Endothelial cell of umbilical vein (primary cell): ENCODE results near the gene VDR. TPM values are rescaled to one million over a fixed set of nuclear protein-coding genes. Genes with fewer than 3 reads are reported as not detected.

Source experiments
- BruUV-seq: library from RNA; stranded (reverse); fragments of 400-500 nt; replicated peaks from 2 replicates; lab custom pipeline; 2021; lab: Mats Ljungman, UMichigan
- CTCF ChIA-PET: fragments of 300-600, 350-600 bp; sonication (Branson Sonifier 250); formaldehyde crosslinking; loops from one replicate; lab custom pipeline; 2021; ENCODE audit warnings: antibody characterized with exemption, inconsistent platforms; lab: Charles Lee
- POLR2A ChIA-PET: fragments of 300-600, 350-600 bp; sonication (Branson Sonifier 250); formaldehyde crosslinking; loops from one replicate; lab custom pipeline; 2021; ENCODE audit warnings: antibody characterized with exemption, inconsistent platforms; lab: Charles Lee
- DNase-seq: peaks from one replicate; pipeline ENCODE4 v3.0.0-alpha.2; 2011; ENCODE audit warnings: low read depth, low spot score
- FAIRE-seq: peaks from 2 replicates; lab custom pipeline; 2011; peaks lifted over from hg19 to GRCh38; lab: Jason Lieb, UNC
- H2AFZ ChIP-seq: 2 replicates; pipeline ENCODE4 v1.6.0; 2012; ENCODE audit warnings: low read depth, low read length, control low read depth, inconsistent platforms
- H3K27ac ChIP-seq: 2 replicates; pipeline ENCODE4 v1.5.1; 2011; ENCODE audit warnings: low read depth, mild to moderate bottlenecking, control low read depth, low read length, moderate library complexity; ENCODE audit not compliant: insufficient read depth
- H3K27me3 ChIP-seq, 2 experiments: 2 replicates each; pipeline versions ENCODE4 v1.6.0 to v1.6.1; 2011; ENCODE audit warnings: low read length in 2 of 2, mixed read lengths in 1 of 2; ENCODE audit not compliant: control insufficient read depth in 2 of 2, insufficient read depth in 2 of 2
- H3K36me3 ChIP-seq, 2 experiments: 2 replicates in 1 of 2; 3 replicates in 1 of 2; pipeline ENCODE4 v1.5.1; 2011; ENCODE audit warnings: low read length in 2 of 2, mild to moderate bottlenecking in 1 of 2, moderate library complexity in 1 of 2; ENCODE audit not compliant: control insufficient read depth in 2 of 2, insufficient read depth in 2 of 2; ENCODE audit errors: extremely low read depth in 1 of 2
- H3K4me1 ChIP-seq: 3 replicates; pipeline ENCODE4 v1.5.1; 2011; ENCODE audit warnings: mild to moderate bottlenecking, low read length; ENCODE audit not compliant: control insufficient read depth, insufficient read depth; ENCODE audit errors: extremely low read depth
- H3K4me2 ChIP-seq: 2 replicates; pipeline ENCODE4 v1.6.1; 2011; ENCODE audit warnings: low read length, control low read depth, mixed read lengths; ENCODE audit not compliant: insufficient read depth
- H3K4me3 ChIP-seq, 3 experiments: fragments of 200-600 bp in 1 of 3; sonication (generic), shearing (Covaris generic) in 1 of 3; replicated peaks in 1 of 3; 2 replicates each; pipeline ENCODE4 v1.5.1; 2011 to 2016; ENCODE audit warnings: control low read depth in 3 of 3, low read length in 3 of 3, mild to moderate bottlenecking in 2 of 3, inconsistent platforms in 1 of 3, low read depth in 1 of 3, moderate library complexity in 1 of 3; ENCODE audit not compliant: insufficient read depth in 1 of 3
- H3K79me2 ChIP-seq: 2 replicates; pipeline ENCODE4 v1.6.0; 2012; ENCODE audit warnings: low read length, inconsistent platforms; ENCODE audit not compliant: control insufficient read depth, insufficient read depth
- H3K9ac ChIP-seq: replicated peaks from 2 replicates; pipeline ENCODE3; 2011; ENCODE audit warnings: low read length, control low read depth; ENCODE audit not compliant: insufficient read depth; ENCODE audit errors: extremely low read depth
- H3K9me1 ChIP-seq: replicated peaks from 3 replicates; pipeline ENCODE4 v1.6.0; 2011; ENCODE audit warnings: mild to moderate bottlenecking, low read length; ENCODE audit not compliant: control insufficient read depth, insufficient read depth; ENCODE audit errors: extremely low read depth
- H3K9me3 ChIP-seq: replicated peaks from 2 replicates; pipeline ENCODE4 v1.5.1; 2012; ENCODE audit warnings: low read length, inconsistent platforms; ENCODE audit not compliant: control insufficient read depth, insufficient read depth
- H4K20me1 ChIP-seq: replicated peaks from 2 replicates; pipeline ENCODE3; 2011; ENCODE audit warnings: mild to moderate bottlenecking, low read length; ENCODE audit not compliant: control insufficient read depth, insufficient read depth; ENCODE audit errors: extremely low read depth
- EZH2 ChIP-seq: IDR thresholded peaks from 2 replicates; pipeline ENCODE4 v1.6.1; 2012; ENCODE audit warnings: borderline replicate concordance, low read depth, mild to moderate bottlenecking, moderate library complexity, low read length, inconsistent platforms; ENCODE audit not compliant: severe bottlenecking
- FOS ChIP-seq: IDR thresholded peaks from 2 replicates; pipeline ENCODE4 v1.6.1; 2011; ENCODE audit warnings: mild to moderate bottlenecking, low read length, moderate library complexity, borderline replicate concordance; ENCODE audit not compliant: insufficient read depth
- GATA2 ChIP-seq: IDR thresholded peaks from 2 replicates; pipeline ENCODE4 v1.7.0; 2011; ENCODE audit warnings: low read depth, mild to moderate bottlenecking, moderate library complexity, mixed read lengths, low read length; ENCODE audit not compliant: insufficient read length, insufficient read depth
- JUN ChIP-seq: IDR thresholded peaks from 2 replicates; pipeline ENCODE4 v1.6.1; 2011; ENCODE audit warnings: borderline replicate concordance, low read depth; ENCODE audit not compliant: insufficient read length, insufficient read depth
- MYC ChIP-seq: IDR thresholded peaks from one replicate; pipeline ENCODE4 v1.6.1; 2011; ENCODE audit warnings: mild to moderate bottlenecking, low read depth, low read length
- POLR2A ChIP-seq: IDR thresholded peaks from 2 replicates; pipeline ENCODE4 v1.6.1; 2012; ENCODE audit warnings: low read depth, mild to moderate bottlenecking, control low read depth, low read length
- POLR2AphosphoS5 ChIP-seq: IDR thresholded peaks from 2 replicates; pipeline ENCODE4 v1.6.1; 2012; ENCODE audit warnings: low read depth, mild to moderate bottlenecking, control low read depth, low read length, moderate library complexity; ENCODE audit not compliant: insufficient read depth
- dilution Hi-C: fragments of 300-500 bp; cut with MboI; formaldehyde crosslinking; loops from one replicate; pipeline ENCODE4 v1.15.0; 2019; ENCODE audit warnings: low sequenced_read_pairs; ENCODE audit not compliant: extremely low pct_ligation_motif_present
- intact Hi-C: fragments of 100-400 bp; cut with micrococcal nuclease; formaldehyde crosslinking; loops from one replicate; pipeline ENCODE4 v1.10.0; 2022
- polyA plus RNA-seq, 4 experiments: library from polyadenylated mRNA; depleted of rRNA in 3 of 4; stranded (reverse) in 3 of 4; unstranded in 1 of 4; fragments of >200 nt; gene quantifications; 2 replicates each; pipeline versions ENCODE4 v1.2.1 to v1.2.3, GENCODE V29; 2011 to 2012; ENCODE audit warnings: missing spikeins in 1 of 4
- total RNA-seq: library from RNA; stranded (reverse); gene quantifications from 2 replicates; pipeline ENCODE4 v1.2.3, GENCODE V29; 2021
- TF ChIP-seq, protein P1 (sequence below), 2 donors: IDR thresholded peaks; 1 replicate in 1 of 2; 2 replicates in 1 of 2; pipeline ENCODE4 v1.5.1; 2011; ENCODE audit warnings: low read length in 2 of 2, mild to moderate bottlenecking in 2 of 2, moderate library complexity in 2 of 2, control low read depth in 1 of 2, inconsistent platforms in 1 of 2, low read depth in 1 of 2; ENCODE audit not compliant: insufficient read depth in 1 of 2; ENCODE audit errors: extremely low read depth in 1 of 2
- TF ChIP-seq, protein P2 (sequence below): IDR thresholded peaks from 2 replicates; pipeline ENCODE4 v1.6.1; 2011; ENCODE audit not compliant: insufficient read depth, insufficient read length

Gene VDR
- total and polyA plus RNA-seq, 2 donors (not counting 3 experiments of a cell fraction or from before 2014, with no cell fraction given): 0.73 to 0.91 TPM

DNA sequence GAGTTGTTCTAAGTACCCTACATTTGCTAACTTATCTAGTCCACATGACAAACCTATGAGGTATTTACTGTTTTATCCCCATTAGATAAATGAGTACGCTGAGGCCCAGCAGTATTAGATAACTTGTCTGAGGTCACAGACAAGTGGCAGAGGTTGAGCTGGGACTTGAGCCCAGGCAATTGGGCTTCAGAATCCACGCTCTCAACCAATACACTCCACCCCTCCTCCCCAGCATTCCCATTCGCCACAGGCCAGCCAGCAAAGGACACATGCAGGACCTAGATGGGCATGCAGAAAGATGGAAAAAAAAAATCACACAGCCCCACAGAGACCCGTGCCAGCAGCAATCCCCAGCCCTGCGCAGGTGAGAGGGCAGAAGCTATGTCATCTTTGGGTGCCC is 97.5 kb downstream of the VDR start:
- Histone ChIP-seq H3K4me3 (no peak overlapping the region), H3K4me2 (no peak overlapping the region), H3K27ac (peak overlapping the region; percentile 83), H3K36me3 (peaks cover 10 to 11% of the 10 kb centered on the region in 2 experiments), H3K9me1 (no peaks in the 10 kb centered on the region), H3K27me3 (no peaks in the 10 kb centered on the region), H3K4me1 (peaks cover 91% of the 10 kb centered on the region), H2AFZ (no peak overlapping the region), H3K9me3 (no peaks in the 10 kb centered on the region), H4K20me1 (peaks cover 6% of the 10 kb centered on the region), H3K9ac (no peak overlapping the region), H3K79me2 (peaks cover 100% of the 10 kb centered on the region)
- TF ChIP-seq MYC: no peak
- no peak for TF ChIP-seq EZH2
- no peak for TF ChIP-seq POLR2AphosphoS5
- TF ChIP-seq POLR2A: no peak
- TF ChIP-seq FOS: no peak
- TF ChIP-seq, protein P1, sequence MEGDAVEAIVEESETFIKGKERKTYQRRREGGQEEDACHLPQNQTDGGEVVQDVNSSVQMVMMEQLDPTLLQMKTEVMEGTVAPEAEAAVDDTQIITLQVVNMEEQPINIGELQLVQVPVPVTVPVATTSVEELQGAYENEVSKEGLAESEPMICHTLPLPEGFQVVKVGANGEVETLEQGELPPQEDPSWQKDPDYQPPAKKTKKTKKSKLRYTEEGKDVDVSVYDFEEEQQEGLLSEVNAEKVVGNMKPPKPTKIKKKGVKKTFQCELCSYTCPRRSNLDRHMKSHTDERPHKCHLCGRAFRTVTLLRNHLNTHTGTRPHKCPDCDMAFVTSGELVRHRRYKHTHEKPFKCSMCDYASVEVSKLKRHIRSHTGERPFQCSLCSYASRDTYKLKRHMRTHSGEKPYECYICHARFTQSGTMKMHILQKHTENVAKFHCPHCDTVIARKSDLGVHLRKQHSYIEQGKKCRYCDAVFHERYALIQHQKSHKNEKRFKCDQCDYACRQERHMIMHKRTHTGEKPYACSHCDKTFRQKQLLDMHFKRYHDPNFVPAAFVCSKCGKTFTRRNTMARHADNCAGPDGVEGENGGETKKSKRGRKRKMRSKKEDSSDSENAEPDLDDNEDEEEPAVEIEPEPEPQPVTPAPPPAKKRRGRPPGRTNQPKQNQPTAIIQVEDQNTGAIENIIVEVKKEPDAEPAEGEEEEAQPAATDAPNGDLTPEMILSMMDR (IDR thresholded peaks at IDR 0.05; ENCODE audit: extremely low read depth in 1 of 2, insufficient read depth in 1 of 2, low read depth in 1 of 2, low read length in 2 of 2): no peak
- no peak for TF ChIP-seq GATA2
- TF ChIP-seq, protein P2, sequence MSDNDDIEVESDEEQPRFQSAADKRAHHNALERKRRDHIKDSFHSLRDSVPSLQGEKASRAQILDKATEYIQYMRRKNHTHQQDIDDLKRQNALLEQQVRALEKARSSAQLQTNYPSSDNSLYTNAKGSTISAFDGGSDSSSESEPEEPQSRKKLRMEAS: no peak
- no peak for TF ChIP-seq JUN
- POLR2A ChIA-PET: interaction anchor here (1.6 to 2.7 kb wide), 2 partner anchors 10 to 13 kb away, joined by 7 to 17 read pairs; no protein-coding TSS in a partner anchor
- dilution Hi-C loops (no loop called here), intact Hi-C loops (no loop called here)
- no peak for DNase-seq
- no peak for FAIRE-seq
- CTCF ChIA-PET: interaction anchor here (0.6 to 12.5 kb wide), 8 partner anchors 9 to 90 kb away, joined by 3 to 229 read pairs (median 4); partner anchors contain the start of gene SLC48A1
- no TSS peak for BruUV-seq
